HUES6 (cell line): Measurements from ENCODE around the gene PRICKLE2.

Source experiments
- H3K27ac ChIP-seq: 2 replicates; pipeline ENCODE4 v1.7.0; 2013; ENCODE audit warnings: low read depth, mild to moderate bottlenecking, low read length, inconsistent platforms
- H3K27me3 ChIP-seq: 2 replicates; pipeline ENCODE4 v1.6.1; 2013; ENCODE audit warnings: low read length; ENCODE audit not compliant: control insufficient read depth, insufficient read depth
- H3K36me3 ChIP-seq: 2 replicates; pipeline ENCODE4 v1.6.1; 2013; ENCODE audit warnings: low read length; ENCODE audit not compliant: control insufficient read depth, insufficient read depth
- H3K4me1 ChIP-seq: 2 replicates; pipeline ENCODE4 v1.6.1; 2013; ENCODE audit warnings: low read length; ENCODE audit not compliant: control insufficient read depth, insufficient read depth
- H3K4me3 ChIP-seq: 2 replicates; pipeline ENCODE4 v1.5.1; 2013; ENCODE audit warnings: low read depth, low read length
- H3K9ac ChIP-seq: one replicate; pipeline ENCODE4 v1.6.1; 2013; ENCODE audit warnings: mild to moderate bottlenecking, low read length
- H3K9me3 ChIP-seq: 2 replicates; pipeline ENCODE4 v1.6.1; 2013; ENCODE audit warnings: low read depth, low read length; ENCODE audit not compliant: control insufficient read depth, insufficient read depth

Gene PRICKLE2

GRCh38 chr3:64224826-64225610, at the start of gene PRICKLE2:
Gene PRICKLE2 (minus strand): TSS chr3:64225466. CDS start chr3:64198927, 26,539 bp downstream.
- Histone ChIP-seq H3K4me3 (peak within 1 kb of the TSS; percentile 50), H3K36me3 (no peaks in the 10 kb centered on the region), H3K27me3 (peaks cover 13% of the 10 kb centered on the region), H3K9ac (no peak within 1 kb of the TSS), H3K27ac (0 out of 2 replicates have a peak within 1 kb of the TSS, but pooled peaks have one; percentile 12), H3K4me1 (peaks cover 38% of the 10 kb centered on the region), H3K9me3 (no peaks in the 10 kb centered on the region)

- no peak overlapping the region for H3K27ac ChIP-seq
- no peaks in the 10 kb centered on the region for H3K36me3 ChIP-seq
- H3K4me3 ChIP-seq: no peak overlapping the region
- H3K9ac ChIP-seq: no peak overlapping the region
- H3K27me3 ChIP-seq: no peaks in the 10 kb centered on the region
- peaks cover 6% of the 10 kb centered on the region for H3K4me1 ChIP-seq
- H3K9me3 ChIP-seq: peaks cover 9% of the 10 kb centered on the region; the same call in 1 of the 2 replicates
Measured at GRCh38 chr3:64272842-64273241, 47.6 kb upstream of the PRICKLE2 start.

DNA sequence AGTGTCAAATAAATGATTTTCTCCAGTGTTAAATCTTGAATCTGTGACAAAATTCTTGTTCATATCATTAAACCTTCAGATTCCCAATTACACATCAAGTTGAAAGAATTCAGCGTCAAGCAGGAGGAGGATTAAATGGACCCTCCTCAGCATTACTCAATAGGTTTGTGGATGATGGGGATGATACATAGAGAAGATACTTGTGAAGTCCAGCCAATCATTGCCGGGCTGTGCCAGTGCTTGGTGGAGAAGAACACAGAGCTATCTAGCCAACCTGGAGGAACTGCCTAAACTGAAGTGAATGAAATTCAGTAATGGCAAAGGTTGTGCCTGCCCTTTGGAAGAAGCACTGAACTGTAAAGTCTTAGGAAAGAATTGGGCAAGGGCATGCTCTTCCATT, 47.0 kb upstream of the PRICKLE2 start:
- Histone ChIP-seq H3K36me3 (no peaks in the 10 kb centered on the region), H3K9me3 (peaks cover 9% of the 10 kb centered on the region; the same call in 1 of the 2 replicates), H3K27ac (no peak overlapping the region), H3K9ac (no peak overlapping the region), H3K4me1 (peaks cover 9% of the 10 kb centered on the region), H3K27me3 (no peaks in the 10 kb centered on the region), H3K4me3 (no peak overlapping the region)

DNA sequence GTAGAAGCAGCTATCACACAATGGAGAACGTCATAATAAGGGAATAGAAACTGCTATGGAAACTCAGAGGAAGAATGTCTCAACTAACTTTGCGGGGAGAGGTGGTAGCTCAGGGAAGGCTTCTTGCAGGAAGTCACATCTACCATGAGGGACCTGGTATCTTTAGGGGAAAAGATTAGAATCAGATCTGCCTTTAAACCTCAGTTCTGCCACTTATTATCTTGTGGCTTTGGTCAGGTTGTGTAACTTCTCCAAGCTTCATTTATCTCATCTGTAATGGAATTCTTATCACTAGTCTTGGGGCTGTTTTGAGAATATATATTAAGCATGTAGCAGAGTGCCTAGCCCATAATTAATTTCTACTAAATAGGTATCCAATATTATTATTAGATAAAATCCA, 46.4 kb upstream of the PRICKLE2 start:
- Histone ChIP-seq H3K9ac (no peak overlapping the region), H3K4me3 (no peak overlapping the region), H3K27ac (no peak overlapping the region), H3K36me3 (no peaks in the 10 kb centered on the region), H3K4me1 (peaks cover 14% of the 10 kb centered on the region), H3K27me3 (no peaks in the 10 kb centered on the region), H3K9me3 (peaks cover 9% of the 10 kb centered on the region; the same call in 1 of the 2 replicates)

DNA sequence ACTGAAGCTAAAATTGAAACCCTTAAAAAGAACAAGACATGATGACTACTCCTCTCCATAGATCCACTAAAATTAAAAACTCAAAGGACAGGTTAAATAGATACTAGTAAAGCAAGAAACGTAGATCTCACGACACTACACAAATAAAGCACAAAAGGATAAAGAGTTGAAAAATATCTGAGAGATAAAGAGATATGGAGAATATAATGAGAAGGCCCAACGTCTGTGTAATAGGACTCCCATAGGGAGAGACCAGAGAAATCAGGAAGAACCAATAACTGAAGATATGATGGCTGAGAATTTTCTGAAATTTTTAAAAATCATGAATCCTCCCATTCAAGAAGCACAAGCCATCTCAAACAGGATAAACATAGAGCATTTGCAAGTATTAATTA, 45.6 kb upstream of the PRICKLE2 start:
- H3K36me3 ChIP-seq: no peaks in the 10 kb centered on the region
- no peaks in the 10 kb centered on the region for H3K27me3 ChIP-seq
- peaks cover 14% of the 10 kb centered on the region for H3K4me1 ChIP-seq
- H3K4me3 ChIP-seq: no peak overlapping the region
- no peak overlapping the region for H3K9ac ChIP-seq
- peaks cover 9% of the 10 kb centered on the region; the same call in 1 of the 2 replicates for H3K9me3 ChIP-seq
- no peak overlapping the region for H3K27ac ChIP-seq

GRCh38 chr3:64270142-64270865, 45.0 kb upstream of the PRICKLE2 start:
- no peak overlapping the region for H3K27ac ChIP-seq
- no peaks in the 10 kb centered on the region for H3K27me3 ChIP-seq
- peaks cover 14% of the 10 kb centered on the region for H3K4me1 ChIP-seq
- peaks cover 9% of the 10 kb centered on the region; the same call in 1 of the 2 replicates for H3K9me3 ChIP-seq
- no peak overlapping the region for H3K4me3 ChIP-seq
- H3K9ac ChIP-seq: no peak overlapping the region
- H3K36me3 ChIP-seq: no peaks in the 10 kb centered on the region

- Histone ChIP-seq H3K36me3 (no peaks in the 10 kb centered on the region), H3K9me3 (peaks cover 9% of the 10 kb centered on the region; the same call in 1 of the 2 replicates), H3K4me3 (no peak overlapping the region), H3K4me1 (peaks cover 17% of the 10 kb centered on the region), H3K27ac (no peak overlapping the region), H3K27me3 (no peaks in the 10 kb centered on the region), H3K9ac (no peak overlapping the region)
Measured at GRCh38 chr3:64268926-64269325, 43.7 kb upstream of the PRICKLE2 start.

DNA sequence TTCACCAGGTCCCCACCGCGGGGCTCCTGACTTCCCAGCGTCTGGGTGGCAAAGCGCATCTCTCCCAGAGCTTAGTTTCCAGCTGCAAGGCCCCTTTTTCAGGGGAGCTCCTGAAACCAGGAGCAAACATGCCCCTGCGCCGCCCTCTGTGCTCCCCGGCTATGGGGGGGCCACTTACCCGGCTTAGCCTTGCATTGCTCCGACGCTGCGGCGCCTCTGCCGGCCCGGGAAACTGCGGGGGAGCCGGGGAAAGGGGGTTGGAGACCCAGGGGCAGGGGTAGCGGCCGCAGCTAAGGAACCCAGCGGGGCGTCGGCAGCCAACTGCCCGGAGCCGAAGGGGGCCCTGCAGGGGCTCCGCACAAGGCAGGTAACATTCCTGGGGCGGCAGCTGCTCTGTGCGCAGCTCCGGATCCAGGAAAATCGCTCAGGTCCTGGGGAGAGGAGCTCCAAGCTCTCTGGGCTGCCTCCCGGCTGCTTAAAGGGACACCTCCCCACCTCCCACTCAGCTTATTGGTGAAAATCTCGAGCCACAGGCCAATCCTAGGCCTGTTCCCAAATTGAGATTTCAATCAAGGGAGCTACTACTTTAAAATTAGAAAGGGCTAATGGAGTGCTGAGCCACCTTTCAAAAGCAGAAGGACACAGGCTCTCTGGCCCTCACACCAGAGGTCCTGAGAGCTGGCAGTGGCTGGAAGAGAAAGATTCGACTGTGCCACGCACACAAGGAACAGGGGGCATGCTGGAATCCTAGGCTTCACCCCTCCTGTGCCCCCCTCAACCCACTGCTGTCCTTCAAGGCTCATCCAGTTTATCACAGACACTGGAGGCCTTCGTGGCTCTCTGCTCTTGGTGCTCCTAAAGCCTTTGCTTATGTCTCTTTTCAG, 42.7 kb upstream of the PRICKLE2 start:
- Histone ChIP-seq H3K4me3 (peak overlapping the region; percentile 67), H3K4me1 (peaks cover 17% of the 10 kb centered on the region), H3K9ac (peak overlapping the region; percentile 56), H3K27me3 (no peaks in the 10 kb centered on the region), H3K9me3 (peaks cover 9% of the 10 kb centered on the region; the same call in 1 of the 2 replicates), H3K27ac (peak overlapping the region; percentile 56; the same call in 1 of the 2 replicates), H3K36me3 (no peaks in the 10 kb centered on the region)

DNA sequence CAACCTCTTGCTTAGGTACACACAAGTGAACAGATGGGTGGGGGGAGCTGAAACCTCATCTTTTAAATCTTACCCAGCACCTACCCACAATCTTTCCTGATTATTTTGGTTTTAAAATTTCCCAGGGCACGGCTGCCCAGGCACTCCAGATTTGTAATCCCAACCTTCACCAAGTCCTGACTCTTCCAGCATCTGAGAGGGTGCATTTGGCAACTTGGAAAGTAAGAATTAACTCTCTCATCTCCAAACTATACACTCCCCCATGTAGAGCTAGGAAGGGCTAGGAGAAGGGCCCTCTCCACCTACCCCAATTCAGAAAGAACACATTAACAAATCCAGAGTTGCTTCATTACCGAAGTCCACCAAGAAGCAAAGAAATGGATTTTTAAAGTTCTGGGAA, 41.7 kb upstream of the PRICKLE2 start:
- peaks cover 17% of the 10 kb centered on the region for H3K4me1 ChIP-seq
- H3K4me3 ChIP-seq: peak overlapping the region; percentile 67; the same call in 1 of the 2 replicates
- H3K27me3 ChIP-seq: no peaks in the 10 kb centered on the region
- no peaks in the 10 kb centered on the region for H3K36me3 ChIP-seq
- no peak overlapping the region for H3K27ac ChIP-seq
- H3K9me3 ChIP-seq: peaks cover 9% of the 10 kb centered on the region; the same call in 1 of the 2 replicates
- H3K9ac ChIP-seq: no peak overlapping the region

- peaks cover 7% of the 10 kb centered on the region; the same call in 1 of the 2 replicates for H3K9me3 ChIP-seq
- peaks cover 17% of the 10 kb centered on the region for H3K4me1 ChIP-seq
- H3K9ac ChIP-seq: no peak overlapping the region
- no peaks in the 10 kb centered on the region for H3K36me3 ChIP-seq
- no peak overlapping the region for H3K27ac ChIP-seq
- peak overlapping the region; percentile 67; the same call in 1 of the 2 replicates for H3K4me3 ChIP-seq
- no peaks in the 10 kb centered on the region for H3K27me3 ChIP-seq
Measured at GRCh38 chr3:64266065-64266931, 41.0 kb upstream of the PRICKLE2 start.
